ENCODE measurements around the gene SGCB.

Gene SGCB

GRCh38 chr4:52019936-52020657, 18.0 kb downstream of the SGCB start, which contains the start of gene LRRC66:
Gene LRRC66, minus strand, starts transcription at chr4:52020363. Its CDS starts 2,750 bp downstream, at chr4:52017613.
- TF ChIP-seq CTCF (IDR thresholded peaks at IDR 0.05; ENCODE audit: borderline replicate concordance, insufficient read depth, low read depth, low read length): no peak
- no peak within 1 kb of the TSS for H3K4me3 ChIP-seq (ENCODE audit: low read depth, low read length)

GRCh38 chr4:52017814-52018213, 20.3 kb downstream of the SGCB start:
- no peak for TF ChIP-seq CTCF (IDR thresholded peaks at IDR 0.05; ENCODE audit: borderline replicate concordance, insufficient read depth, low read depth, low read length)
- no peak overlapping the region for H3K4me3 ChIP-seq (ENCODE audit: low read depth, low read length)

GRCh38 chr4:52016981-52017380, 21.1 kb downstream of the SGCB start:
- no peak overlapping the region for H3K4me3 ChIP-seq (ENCODE audit: low read depth, low read length)
- no peak for TF ChIP-seq CTCF (IDR thresholded peaks at IDR 0.05; ENCODE audit: borderline replicate concordance, insufficient read depth, low read depth, low read length)

GRCh38 chr4:52015366-52015765, 22.7 kb downstream of the SGCB start:
- no peak for TF ChIP-seq CTCF (IDR thresholded peaks at IDR 0.05; ENCODE audit: borderline replicate concordance, insufficient read depth, low read depth, low read length)
- no peak overlapping the region for H3K4me3 ChIP-seq (ENCODE audit: low read depth, low read length)

GRCh38 chr4:52014903-52015302, 23.2 kb downstream of the SGCB start:
- no peak for TF ChIP-seq CTCF (IDR thresholded peaks at IDR 0.05; ENCODE audit: borderline replicate concordance, insufficient read depth, low read depth, low read length)

GRCh38 chr4:52012651-52013050, 25.4 kb downstream of the SGCB start:
- no peak overlapping the region for H3K4me3 ChIP-seq (ENCODE audit: low read depth, low read length)
- no peak for TF ChIP-seq CTCF (IDR thresholded peaks at IDR 0.05; ENCODE audit: borderline replicate concordance, insufficient read depth, low read depth, low read length)

More at GRCh38 chr4:52014903-52015302, 23.2 kb downstream of the SGCB start:
- H3K4me3 ChIP-seq (ENCODE audit: low read depth, low read length): no peak overlapping the region

GRCh38 chr4:52010986-52011385, 27.1 kb downstream of the SGCB start:
- TF ChIP-seq CTCF (IDR thresholded peaks at IDR 0.05; ENCODE audit: borderline replicate concordance, insufficient read depth, low read depth, low read length): no peak
- H3K4me3 ChIP-seq (ENCODE audit: low read depth, low read length): no peak overlapping the region
